Fibroblast of lung (primary cell): Measurements from ENCODE around the gene MED7.

Experiments used
- CTCF ChIP-seq, 2 donors: IDR thresholded peaks in 1 of 2; conservative IDR thresholded peaks in 1 of 2; 1 replicate in 1 of 2; 2 replicates in 1 of 2; pipeline ENCODE4 v1.5.1; 2011 to 2012; ENCODE audit warnings: low read length in 2 of 2, control low read depth in 1 of 2, inconsistent platforms in 1 of 2, low read depth in 1 of 2, mild to moderate bottlenecking in 1 of 2
- EZH2 ChIP-seq: IDR thresholded peaks from 2 replicates; pipeline ENCODE4 v1.5.1; 2012; ENCODE audit warnings: low read length, control low read depth, mild to moderate bottlenecking; ENCODE audit errors: missing control alignments

GRCh38 chr5:157150995-157151394 is 8.3 kb upstream of the MED7 start:
- TF ChIP-seq CTCF (conservative IDR thresholded peaks at IDR 0.05 in 1 of 2, IDR thresholded peaks at IDR 0.05 in 1 of 2; ENCODE audit: low read depth in 1 of 2, low read length in 2 of 2) = no peak
- no peak for TF ChIP-seq EZH2
